GM06990 (cell line): Measurements from ENCODE around the gene FRMD5.

Experiments used
- DNase-seq: peaks from one replicate; pipeline ENCODE4 v3.0.0-alpha.2; 2011; ENCODE audit not compliant: insufficient read length; ENCODE audit errors: extremely low read depth
- H3K27me3 ChIP-seq: replicated peaks from 2 replicates; pipeline ENCODE4 v1.6.0; 2011; ENCODE audit warnings: low read length; ENCODE audit not compliant: control insufficient read depth, insufficient read depth
- H3K36me3 ChIP-seq: 2 replicates; pipeline ENCODE4 v1.5.1; 2011; ENCODE audit warnings: low read length; ENCODE audit not compliant: control insufficient read depth, insufficient read depth
- H3K4me3 ChIP-seq: replicated peaks from 2 replicates; pipeline ENCODE4 v1.5.1; 2011; ENCODE audit warnings: low read depth, mild to moderate bottlenecking, control low read depth, low read length
- TF ChIP-seq, protein P1 (sequence below): IDR thresholded peaks from 2 replicates; pipeline ENCODE4 v1.5.1; 2011; ENCODE audit warnings: low read length, control low read depth, mild to moderate bottlenecking, inconsistent platforms; ENCODE audit not compliant: insufficient read depth, poor library complexity, severe bottlenecking

FRMD5 gene

DNA sequence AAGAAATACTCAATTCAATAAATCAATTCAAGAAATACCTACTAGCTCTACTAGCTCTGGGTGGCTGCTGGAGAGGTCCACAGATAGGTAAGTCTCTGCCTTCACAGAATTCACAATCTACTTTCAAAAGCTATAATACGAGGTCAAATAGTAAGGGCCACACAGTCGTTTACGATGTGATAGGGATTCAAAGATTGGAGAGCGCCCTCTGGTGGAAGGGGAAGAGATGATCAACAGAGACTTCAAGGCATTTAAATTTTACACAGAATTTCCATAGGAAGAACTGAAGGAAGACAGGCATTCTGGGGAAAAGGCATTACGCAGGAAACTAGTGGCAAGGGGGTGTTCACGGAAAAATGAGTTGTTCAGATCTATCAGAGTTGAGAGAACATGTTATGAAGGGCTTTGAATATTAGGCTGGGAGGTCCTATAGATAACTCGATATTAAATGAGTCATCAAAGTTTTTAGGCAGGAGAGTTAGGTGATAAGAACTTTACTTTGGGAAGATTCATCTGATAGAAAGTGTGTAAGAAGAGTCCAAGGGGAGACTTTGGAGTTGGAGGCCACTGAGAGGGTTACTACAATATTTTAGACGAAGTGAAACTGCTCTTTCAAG, 128.8 kb downstream of the FRMD5 start:
- no peak overlapping the region for H3K4me3 ChIP-seq

DNA sequence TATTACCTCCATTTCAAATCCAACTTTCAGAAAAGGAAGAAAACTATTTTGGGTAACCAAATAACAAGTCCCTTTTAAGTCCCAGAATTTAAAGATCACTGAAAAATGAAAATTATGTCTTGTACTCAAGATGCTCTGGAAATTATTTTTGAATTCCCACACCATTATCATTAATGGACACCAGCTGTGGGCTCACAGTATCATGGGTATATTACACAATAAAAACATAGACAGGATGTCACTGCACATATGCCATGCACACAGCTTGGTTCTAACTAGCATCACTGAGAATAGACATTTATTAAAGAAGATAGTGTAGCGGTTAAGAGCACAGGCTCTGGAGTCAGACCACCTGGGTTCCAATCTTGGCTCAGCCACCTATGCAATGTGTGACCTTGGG, 130.4 kb downstream of the FRMD5 start:
- Histone ChIP-seq H3K27me3 (no peaks in the 10 kb centered on the region), H3K36me3 (no peaks in the 10 kb centered on the region), H3K4me3 (no peak overlapping the region)
- TF ChIP-seq, protein P1, sequence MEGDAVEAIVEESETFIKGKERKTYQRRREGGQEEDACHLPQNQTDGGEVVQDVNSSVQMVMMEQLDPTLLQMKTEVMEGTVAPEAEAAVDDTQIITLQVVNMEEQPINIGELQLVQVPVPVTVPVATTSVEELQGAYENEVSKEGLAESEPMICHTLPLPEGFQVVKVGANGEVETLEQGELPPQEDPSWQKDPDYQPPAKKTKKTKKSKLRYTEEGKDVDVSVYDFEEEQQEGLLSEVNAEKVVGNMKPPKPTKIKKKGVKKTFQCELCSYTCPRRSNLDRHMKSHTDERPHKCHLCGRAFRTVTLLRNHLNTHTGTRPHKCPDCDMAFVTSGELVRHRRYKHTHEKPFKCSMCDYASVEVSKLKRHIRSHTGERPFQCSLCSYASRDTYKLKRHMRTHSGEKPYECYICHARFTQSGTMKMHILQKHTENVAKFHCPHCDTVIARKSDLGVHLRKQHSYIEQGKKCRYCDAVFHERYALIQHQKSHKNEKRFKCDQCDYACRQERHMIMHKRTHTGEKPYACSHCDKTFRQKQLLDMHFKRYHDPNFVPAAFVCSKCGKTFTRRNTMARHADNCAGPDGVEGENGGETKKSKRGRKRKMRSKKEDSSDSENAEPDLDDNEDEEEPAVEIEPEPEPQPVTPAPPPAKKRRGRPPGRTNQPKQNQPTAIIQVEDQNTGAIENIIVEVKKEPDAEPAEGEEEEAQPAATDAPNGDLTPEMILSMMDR: no peak
- DNase-seq: no peak

More for the DNA sequence above, 128.8 kb downstream of the FRMD5 start:
- H3K36me3 ChIP-seq: no peaks in the 10 kb centered on the region
- peak; percentile 11 for DNase-seq
- TF ChIP-seq, protein P1: peak; percentile 69
- H3K27me3 ChIP-seq: no peaks in the 10 kb centered on the region

DNA sequence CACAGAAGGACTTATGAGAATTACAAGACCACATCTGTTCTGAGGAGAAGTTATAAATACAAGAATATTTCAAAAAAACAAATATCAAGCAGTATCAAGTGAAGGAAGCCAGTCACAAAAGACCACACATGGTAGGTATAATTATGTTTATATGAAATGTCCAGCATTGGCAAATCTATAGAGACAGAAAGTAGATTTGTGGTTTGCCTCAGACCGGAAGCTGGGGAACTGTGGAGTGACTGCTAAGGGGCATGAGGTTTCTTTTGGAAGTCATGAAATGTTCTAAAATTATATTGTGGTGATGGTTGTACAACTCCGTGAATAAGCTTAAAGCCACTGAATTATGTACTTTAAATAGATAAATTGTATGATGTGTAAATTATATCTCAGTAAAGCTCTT, 136.9 kb downstream of the FRMD5 start:
- TF ChIP-seq, protein P1: no peak
- no peak overlapping the region for H3K4me3 ChIP-seq
- H3K27me3 ChIP-seq: no peaks in the 10 kb centered on the region
- no peak for DNase-seq
- H3K36me3 ChIP-seq: no peaks in the 10 kb centered on the region

DNA sequence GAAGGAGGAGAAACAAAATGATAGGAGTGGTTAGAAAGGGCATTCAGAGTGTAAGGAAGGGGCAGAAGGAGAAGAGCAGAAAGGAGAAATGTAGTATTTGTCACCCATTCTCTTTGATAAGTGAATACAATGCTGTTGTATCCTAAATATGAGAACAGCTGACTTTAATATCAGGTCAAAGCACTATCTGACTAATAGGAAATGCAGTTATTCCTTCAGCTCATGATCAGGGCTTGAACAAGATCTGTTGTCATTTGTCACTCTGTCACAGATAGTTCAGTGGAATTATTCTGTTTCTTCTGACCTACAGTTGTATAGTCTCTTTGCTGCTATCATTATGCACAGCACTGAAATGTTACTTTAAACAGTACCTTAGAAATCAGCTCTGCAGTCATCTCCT, 149.4 kb downstream of the FRMD5 start:
- no peaks in the 10 kb centered on the region for H3K36me3 ChIP-seq
- no peaks in the 10 kb centered on the region for H3K27me3 ChIP-seq
- no peak overlapping the region for H3K4me3 ChIP-seq
- TF ChIP-seq, protein P1: no peak
- DNase-seq: no peak

DNA sequence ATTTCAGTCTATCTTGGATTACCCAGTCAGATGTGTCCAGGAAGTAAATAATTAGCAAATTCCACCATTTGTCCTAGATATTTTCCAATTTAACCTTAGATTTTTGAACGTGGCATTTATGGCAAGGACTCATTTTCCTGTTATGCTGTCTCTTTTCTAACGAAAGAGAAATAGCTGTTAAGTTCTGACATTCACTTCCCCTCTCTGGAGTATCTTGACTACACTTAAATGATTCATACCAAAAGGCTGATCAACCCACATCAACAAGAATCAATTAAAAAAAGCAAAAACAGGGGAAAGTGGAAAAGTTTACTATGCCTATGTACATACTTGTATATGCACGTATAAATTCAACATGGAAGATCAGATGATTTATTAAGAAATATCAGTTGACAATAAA, 149.9 kb downstream of the FRMD5 start:
- TF ChIP-seq, protein P1: no peak
- no peaks in the 10 kb centered on the region for H3K27me3 ChIP-seq
- H3K4me3 ChIP-seq: no peak overlapping the region
- H3K36me3 ChIP-seq: no peaks in the 10 kb centered on the region
- DNase-seq: no peak

DNA sequence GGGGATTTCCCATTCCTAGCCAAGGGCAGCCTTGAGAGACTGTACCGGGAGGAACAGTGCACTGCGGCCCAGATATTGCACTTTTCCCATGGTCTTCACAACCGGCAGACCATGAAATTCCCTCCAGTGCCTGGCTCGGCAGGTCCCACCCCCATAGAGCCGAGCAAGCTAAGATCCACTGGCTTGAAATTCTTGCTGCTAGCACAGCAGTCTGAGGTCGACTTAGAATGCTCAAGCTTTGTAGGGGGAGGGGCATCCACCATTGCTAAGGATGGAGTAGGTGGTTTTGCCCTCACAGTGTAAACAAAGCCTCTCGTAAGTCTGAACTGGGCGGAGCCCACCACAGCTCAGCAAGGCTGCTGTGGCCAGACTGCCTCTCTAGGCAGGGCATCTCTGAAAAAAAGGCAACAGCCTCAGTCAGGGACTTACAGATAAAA, 156.3 kb downstream of the FRMD5 start:
- TF ChIP-seq, protein P1: no peak
- Histone ChIP-seq H3K27me3 (no peaks in the 10 kb centered on the region), H3K4me3 (no peak overlapping the region), H3K36me3 (no peaks in the 10 kb centered on the region)
- no peak for DNase-seq
